GM10248 (cell line): ENCODE data around the gene ARHGAP27.

Source experiments
- CTCF ChIA-PET: fragments of 300-600 bp; sonication (Branson Sonifier 250); formaldehyde crosslinking; extraction: SDS; loops from one replicate; lab custom pipeline; 2021; ENCODE audit warnings: antibody characterized with exemption; lab: Yijun Ruan, JAX
- POLR2A ChIA-PET: fragments of 350-650 bp; sonication (Branson Sonifier 250); formaldehyde crosslinking; extraction: SDS; loops from one replicate; lab custom pipeline; 2020; ENCODE audit warnings: antibody characterized with exemption; lab: Yijun Ruan, JAX
- DNase-seq: peaks from one replicate; pipeline ENCODE4 v3.0.0; 2012; ENCODE audit errors: extremely low spot score
- CTCF ChIP-seq: IDR thresholded peaks from 2 replicates; pipeline ENCODE4 v1.5.1; 2012; ENCODE audit warnings: mild to moderate bottlenecking, low read depth; ENCODE audit errors: extremely low read depth, missing control alignments, control extremely low read depth

ARHGAP27 gene

GRCh38 chr17:45405250-45406086 is 27.2 kb downstream of the ARHGAP27 start:
- CTCF ChIA-PET: no interaction called here

GRCh38 chr17:45404870-45405249 is 27.8 kb downstream of the ARHGAP27 start:
- ChIA-PET POLR2A (no interaction called here), CTCF (no interaction called here)
- DNase-seq: no peak
- TF ChIP-seq CTCF: no peak

More at GRCh38 chr17:45405250-45406086, 27.2 kb downstream of the ARHGAP27 start:
- POLR2A ChIA-PET: no interaction called here
- no peak for TF ChIP-seq CTCF
- DNase-seq: no peak

GRCh38 chr17:45403906-45404490 is 28.7 kb downstream of the ARHGAP27 start:
- no peak for DNase-seq
- no peak for TF ChIP-seq CTCF
- ChIA-PET POLR2A (no interaction called here), CTCF (interaction anchor here (0.6 to 1.5 kb wide), 4 partner anchors 9 to 168 kb away, joined by 3 to 5 read pairs (median 3); no protein-coding TSS in a partner anchor)

GRCh38 chr17:45402916-45403315 is 29.8 kb downstream of the ARHGAP27 start:
- TF ChIP-seq CTCF: no peak
- no peak for DNase-seq
- ChIA-PET CTCF (interaction anchor here (0.6 to 1.7 kb wide), 5 partner anchors 12 to 167 kb away, joined by 3 to 5 read pairs (median 4); no protein-coding TSS in a partner anchor), POLR2A (no interaction called here)

GRCh38 chr17:45398800-45399199 is 33.9 kb downstream of the ARHGAP27 start:
- ChIA-PET POLR2A (no interaction called here), CTCF (interaction anchor here (1.6 to 20.9 kb wide), 6 partner anchors 9 to 180 kb away, joined by 4 to 497 read pairs (median 7); no protein-coding TSS in a partner anchor)
- no peak for TF ChIP-seq CTCF
- DNase-seq: no peak

GRCh38 chr17:45397796-45398195 is 34.9 kb downstream of the ARHGAP27 start:
- no peak for TF ChIP-seq CTCF
- DNase-seq: no peak
- POLR2A ChIA-PET: no interaction called here
- CTCF ChIA-PET: interaction anchor here (1.4 to 20.9 kb wide), 4 partner anchors 8 to 115 kb away, joined by 4 to 497 read pairs (median 30); no protein-coding TSS in a partner anchor
